ENCODE measurements around the gene SCYGR8. TPM values are rescaled to one million over a fixed set of nuclear protein-coding genes. Genes with fewer than 3 reads are reported as not detected.

Gene SCYGR8
- total RNA-seq, 4 donors from 2014 or later, result not detected

GRCh38 chr2:227765788-227766372 lies 20.2 kb downstream of the SCYGR8 start:
- DNase-seq, result no peak
- Histone ChIP-seq H3K27me3 (no peaks in the 10 kb centered on the region), H3K4me3 (no peak overlapping the region), H3K27ac (no peak overlapping the region), H3K4me1 (peaks cover 0 to 9% (median 4%) of the 10 kb centered on the region in 4 donors), H3K9me3 (no peaks in the 10 kb centered on the region), H3K36me3 (no peaks in the 10 kb centered on the region)
- TF ChIP-seq, protein P1, sequence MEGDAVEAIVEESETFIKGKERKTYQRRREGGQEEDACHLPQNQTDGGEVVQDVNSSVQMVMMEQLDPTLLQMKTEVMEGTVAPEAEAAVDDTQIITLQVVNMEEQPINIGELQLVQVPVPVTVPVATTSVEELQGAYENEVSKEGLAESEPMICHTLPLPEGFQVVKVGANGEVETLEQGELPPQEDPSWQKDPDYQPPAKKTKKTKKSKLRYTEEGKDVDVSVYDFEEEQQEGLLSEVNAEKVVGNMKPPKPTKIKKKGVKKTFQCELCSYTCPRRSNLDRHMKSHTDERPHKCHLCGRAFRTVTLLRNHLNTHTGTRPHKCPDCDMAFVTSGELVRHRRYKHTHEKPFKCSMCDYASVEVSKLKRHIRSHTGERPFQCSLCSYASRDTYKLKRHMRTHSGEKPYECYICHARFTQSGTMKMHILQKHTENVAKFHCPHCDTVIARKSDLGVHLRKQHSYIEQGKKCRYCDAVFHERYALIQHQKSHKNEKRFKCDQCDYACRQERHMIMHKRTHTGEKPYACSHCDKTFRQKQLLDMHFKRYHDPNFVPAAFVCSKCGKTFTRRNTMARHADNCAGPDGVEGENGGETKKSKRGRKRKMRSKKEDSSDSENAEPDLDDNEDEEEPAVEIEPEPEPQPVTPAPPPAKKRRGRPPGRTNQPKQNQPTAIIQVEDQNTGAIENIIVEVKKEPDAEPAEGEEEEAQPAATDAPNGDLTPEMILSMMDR (IDR thresholded peaks at IDR 0.05), result no peak
- no peak for TF ChIP-seq POLR2A (IDR thresholded peaks at IDR 0.05)

- H3K9me3 ChIP-seq, result no peaks in the 10 kb centered on the region
Measured at GRCh38 chr2:227766373-227766883, 20.7 kb downstream of the SCYGR8 start.

GRCh38 chr2:227767830-227768229 lies 22.1 kb downstream of the SCYGR8 start:
- Histone ChIP-seq H3K36me3 (no peaks in the 10 kb centered on the region), H3K27ac (no peak overlapping the region), H3K9me3 (no peaks in the 10 kb centered on the region), H3K27me3 (no peaks in the 10 kb centered on the region), H3K4me1 (no peaks in the 10 kb centered on the region), H3K4me3 (no peak overlapping the region)
- DNase-seq, result no peak
- no peak for TF ChIP-seq POLR2A (IDR thresholded peaks at IDR 0.05)
- TF ChIP-seq, protein P1 (IDR thresholded peaks at IDR 0.05), result no peak

More at GRCh38 chr2:227766373-227766883, 20.7 kb downstream of the SCYGR8 start:
- Histone ChIP-seq H3K36me3 (no peaks in the 10 kb centered on the region), H3K4me3 (no peak overlapping the region), H3K27ac (no peak overlapping the region), H3K27me3 (no peaks in the 10 kb centered on the region), H3K4me1 (peaks cover 0 to 4% (median 1%) of the 10 kb centered on the region in 4 donors)
- DNase-seq, result peak; percentile 59 to 89 (median 82)
- TF ChIP-seq, protein P1 (IDR thresholded peaks at IDR 0.05), result peak; percentile 50 to 94 (median 80)
- no peak for TF ChIP-seq POLR2A (IDR thresholded peaks at IDR 0.05)

DNA sequence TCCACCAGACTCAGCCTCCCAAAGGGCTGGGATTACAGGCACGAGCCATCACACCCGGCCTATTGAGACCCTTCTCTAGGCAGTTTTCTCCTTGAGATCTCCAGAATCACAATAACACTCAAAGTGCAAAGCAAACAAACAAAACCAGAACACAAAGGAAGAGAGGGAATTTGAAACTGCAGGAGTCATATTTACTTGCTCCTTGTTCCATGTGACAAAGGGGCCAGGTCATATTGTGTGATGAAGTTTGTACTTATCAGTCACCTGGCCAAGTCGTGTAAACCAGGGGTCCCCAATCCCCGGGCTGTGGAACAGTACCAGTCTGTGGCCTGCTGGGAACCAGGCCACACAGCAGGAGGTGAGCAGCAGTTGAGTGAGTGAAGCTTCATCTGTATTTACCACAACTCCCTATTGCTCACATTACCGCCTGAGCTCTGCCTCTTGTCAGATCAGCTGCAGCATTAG lies 26.5 kb downstream of the SCYGR8 start:
- Histone ChIP-seq H3K36me3 (no peaks in the 10 kb centered on the region), H3K9me3 (no peaks in the 10 kb centered on the region)
- no peak for DNase-seq

GRCh38 chr2:227772932-227773331 lies 27.2 kb downstream of the SCYGR8 start:
- no peak for DNase-seq
- peaks cover 0 to 14% (median 0%) of the 10 kb centered on the region in 4 donors for H3K4me1 ChIP-seq
- H3K4me3 ChIP-seq, result no peak overlapping the region
- TF ChIP-seq POLR2A (IDR thresholded peaks at IDR 0.05), result no peak
- TF ChIP-seq, protein P1 (IDR thresholded peaks at IDR 0.05), result no peak
- no peaks in the 10 kb centered on the region for H3K36me3 ChIP-seq
- H3K27ac ChIP-seq, result no peak overlapping the region
- H3K27me3 ChIP-seq, result no peaks in the 10 kb centered on the region
- H3K9me3 ChIP-seq, result no peaks in the 10 kb centered on the region

More for the DNA sequence above, 26.5 kb downstream of the SCYGR8 start:
- Histone ChIP-seq H3K27me3 (no peaks in the 10 kb centered on the region), H3K4me1 (peaks cover 0 to 14% (median 0%) of the 10 kb centered on the region in 4 donors), H3K27ac (no peak overlapping the region), H3K4me3 (no peak overlapping the region)
- no peak for TF ChIP-seq POLR2A (IDR thresholded peaks at IDR 0.05)
- TF ChIP-seq, protein P1 (IDR thresholded peaks at IDR 0.05), result no peak

Data from Peyer's patch (tissue), 4 donors.